ENCODE results near the gene ZNF8.

ZNF8 gene

DNA sequence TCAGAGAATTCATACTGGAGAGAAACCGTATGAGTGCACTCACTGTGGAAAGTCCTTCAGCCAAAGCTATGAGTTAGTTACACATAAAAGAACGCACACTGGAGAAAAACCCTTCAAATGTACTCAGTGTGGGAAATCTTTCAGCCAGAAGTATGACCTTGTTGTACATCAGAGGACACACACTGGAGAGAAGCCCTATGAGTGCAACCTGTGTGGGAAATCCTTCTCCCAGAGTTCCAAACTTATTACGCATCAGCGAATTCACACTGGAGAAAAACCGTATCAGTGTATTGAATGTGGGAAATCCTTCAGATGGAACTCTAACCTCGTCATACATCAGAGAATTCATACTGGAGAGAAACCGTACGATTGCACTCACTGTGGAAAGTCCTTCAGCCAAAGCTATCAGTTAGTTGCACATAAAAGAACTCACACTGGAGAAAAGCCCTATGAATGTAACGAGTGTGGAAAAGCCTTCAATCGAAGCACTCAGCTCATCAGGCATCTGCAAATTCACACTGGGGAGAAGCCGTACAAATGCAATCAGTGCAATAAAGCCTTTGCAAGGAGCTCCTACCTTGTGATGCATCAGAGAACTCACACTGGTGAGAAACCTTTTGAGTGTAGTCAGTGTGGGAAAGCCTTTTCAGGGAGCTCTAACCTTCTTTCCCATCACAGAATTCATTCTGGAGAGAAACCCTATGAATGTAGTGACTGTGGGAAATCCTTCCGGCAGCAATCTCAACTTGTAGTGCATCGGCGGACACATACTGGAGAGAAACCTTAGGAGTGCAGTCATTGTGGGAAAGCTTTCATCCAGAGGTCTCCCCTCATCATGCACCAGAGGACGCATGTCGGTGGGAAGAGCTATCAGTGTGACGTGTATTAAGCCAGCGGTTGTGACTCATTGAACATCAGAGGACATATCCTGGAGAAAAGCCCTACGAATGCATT is 16.5 kb upstream of the ZNF8 start:
- Histone ChIP-seq H3K23ac (ENCODE audit: low read length) (no peak overlapping the region), H3K14ac (ENCODE audit: low read length) (no peak overlapping the region), H4K8ac (ENCODE audit: low read depth, low read length) (no peak overlapping the region), H3K79me2 (ENCODE audit: control insufficient read depth, insufficient read depth, low read length, poor library complexity) (no peaks in the 10 kb centered on the region), H3K79me1 (ENCODE audit: low read length) (no peaks in the 10 kb centered on the region), H3K4me2 (ENCODE audit: low read length) (no peak overlapping the region), H3K9me3 (ENCODE audit: insufficient read depth, low read depth, low read length) (peaks cover 81% of the 10 kb centered on the region), H2AK5ac (ENCODE audit: low read length) (no peak overlapping the region), H2AFZ (ENCODE audit: insufficient read depth, low read length, poor library complexity) (no peak overlapping the region), H3K4me1 (ENCODE audit: control insufficient read depth in 1 of 2, insufficient read depth in 2 of 2, low read length in 2 of 2) (no peaks in the 10 kb centered on the region), H4K91ac (ENCODE audit: low read depth, low read length) (no peak overlapping the region), H2BK120ac (ENCODE audit: insufficient read depth, low read length, poor library complexity) (no peak overlapping the region), H3K27me3 (ENCODE audit: insufficient read depth, low read length) (no peaks in the 10 kb centered on the region), H2BK5ac (ENCODE audit: low read depth, low read length, poor library complexity) (no peak overlapping the region), H3K27ac (ENCODE audit: low read depth, low read length) (no peak overlapping the region), H3K4ac (ENCODE audit: low read depth, low read length) (no peak overlapping the region), H3K18ac (ENCODE audit: low read length) (no peak overlapping the region), H4K12ac (ENCODE audit: low read depth, low read length) (no peak overlapping the region), H3K36me3 (ENCODE audit: control insufficient read depth in 1 of 2, insufficient read depth in 2 of 2, low read length in 2 of 2) (peaks cover 59 to 79% of the 10 kb centered on the region in 2 experiments), H3K9ac (ENCODE audit: low read length) (no peak overlapping the region), H3K4me3 (ENCODE audit: low read depth, low read length) (no peak overlapping the region), H2BK12ac (ENCODE audit: low read length) (no peak overlapping the region)
- WGBS (ENCODE audit: extremely low coverage, insufficient coverage, insufficient read length), result no CpG with 5 or more reads among the region's 19 CpGs
- no peak for DNase-seq

- no peak overlapping the region for H2AK5ac ChIP-seq (ENCODE audit: low read length)
- H2BK120ac ChIP-seq (ENCODE audit: insufficient read depth, low read length, poor library complexity), result no peak overlapping the region
- no CpG with 5 or more reads among the region's 7 CpGs for WGBS (ENCODE audit: extremely low coverage, insufficient coverage, insufficient read length)
- H3K27me3 ChIP-seq (ENCODE audit: insufficient read depth, low read length), result no peaks in the 10 kb centered on the region
- no peak overlapping the region for H3K4me2 ChIP-seq (ENCODE audit: low read length)
- no peak overlapping the region for H2BK12ac ChIP-seq (ENCODE audit: low read length)
- H3K4ac ChIP-seq (ENCODE audit: low read depth, low read length), result no peak overlapping the region
- H3K9me3 ChIP-seq (ENCODE audit: insufficient read depth, low read depth, low read length), result peaks cover 78% of the 10 kb centered on the region
- DNase-seq, result no peak
- H3K36me3 ChIP-seq (ENCODE audit: control insufficient read depth in 1 of 2, insufficient read depth in 2 of 2, low read length in 2 of 2), result peaks cover 57 to 72% of the 10 kb centered on the region in 2 experiments
- H4K12ac ChIP-seq (ENCODE audit: low read depth, low read length), result no peak overlapping the region
- no peak overlapping the region for H3K9ac ChIP-seq (ENCODE audit: low read length)
- H4K91ac ChIP-seq (ENCODE audit: low read depth, low read length), result no peak overlapping the region
- H4K8ac ChIP-seq (ENCODE audit: low read depth, low read length), result no peak overlapping the region
- no peak overlapping the region for H3K27ac ChIP-seq (ENCODE audit: low read depth, low read length)
- H3K4me1 ChIP-seq (ENCODE audit: control insufficient read depth in 1 of 2, insufficient read depth in 2 of 2, low read length in 2 of 2), result no peaks in the 10 kb centered on the region
- H3K14ac ChIP-seq (ENCODE audit: low read length), result no peak overlapping the region
- no peak overlapping the region for H3K4me3 ChIP-seq (ENCODE audit: low read depth, low read length)
- H3K79me1 ChIP-seq (ENCODE audit: low read length), result no peaks in the 10 kb centered on the region
- H2BK5ac ChIP-seq (ENCODE audit: low read depth, low read length, poor library complexity), result no peak overlapping the region
- no peaks in the 10 kb centered on the region for H3K79me2 ChIP-seq (ENCODE audit: control insufficient read depth, insufficient read depth, low read length, poor library complexity)
- no peak overlapping the region for H3K23ac ChIP-seq (ENCODE audit: low read length)
- H3K18ac ChIP-seq (ENCODE audit: low read length), result no peak overlapping the region
- no peak overlapping the region for H2AFZ ChIP-seq (ENCODE audit: insufficient read depth, low read length, poor library complexity)
These were observed 15.8 kb upstream of the ZNF8 start for GRCh38 chr19:58262922-58263296.

- Histone ChIP-seq H2BK120ac (ENCODE audit: insufficient read depth, low read length, poor library complexity) (no peak overlapping the region), H3K27me3 (ENCODE audit: insufficient read depth, low read length) (no peaks in the 10 kb centered on the region), H3K18ac (ENCODE audit: low read length) (no peak overlapping the region), H4K8ac (ENCODE audit: low read depth, low read length) (no peak overlapping the region), H3K79me2 (ENCODE audit: control insufficient read depth, insufficient read depth, low read length, poor library complexity) (no peaks in the 10 kb centered on the region), H3K9ac (ENCODE audit: low read length) (no peak overlapping the region), H2BK12ac (ENCODE audit: low read length) (no peak overlapping the region), H3K4me3 (ENCODE audit: low read depth, low read length) (no peak overlapping the region), H3K4me2 (ENCODE audit: low read length) (no peak overlapping the region), H3K14ac (ENCODE audit: low read length) (no peak overlapping the region), H4K12ac (ENCODE audit: low read depth, low read length) (no peak overlapping the region), H3K9me3 (ENCODE audit: insufficient read depth, low read depth, low read length) (peaks cover 72% of the 10 kb centered on the region), H4K91ac (ENCODE audit: low read depth, low read length) (no peak overlapping the region), H3K79me1 (ENCODE audit: low read length) (no peaks in the 10 kb centered on the region), H3K4me1 (ENCODE audit: control insufficient read depth in 1 of 2, insufficient read depth in 2 of 2, low read length in 2 of 2) (no peaks in the 10 kb centered on the region), H3K36me3 (ENCODE audit: control insufficient read depth in 1 of 2, insufficient read depth in 2 of 2, low read length in 2 of 2) (peaks cover 45 to 52% of the 10 kb centered on the region in 2 experiments), H3K27ac (ENCODE audit: low read depth, low read length) (no peak overlapping the region), H2AFZ (ENCODE audit: insufficient read depth, low read length, poor library complexity) (no peak overlapping the region), H3K23ac (ENCODE audit: low read length) (no peak overlapping the region), H3K4ac (ENCODE audit: low read depth, low read length) (no peak overlapping the region), H2BK5ac (ENCODE audit: low read depth, low read length, poor library complexity) (no peak overlapping the region), H2AK5ac (ENCODE audit: low read length) (no peak overlapping the region)
- WGBS (ENCODE audit: extremely low coverage, insufficient coverage, insufficient read length), result no CpG with 5 or more reads among the region's 3 CpGs
- DNase-seq, result no peak
These were observed 13.7 kb upstream of the ZNF8 start for GRCh38 chr19:58265100-58265499.

GRCh38 chr19:58268344-58268743 is 10.4 kb upstream of the ZNF8 start:
- Histone ChIP-seq H3K27ac (ENCODE audit: low read depth, low read length) (no peak overlapping the region), H3K27me3 (ENCODE audit: insufficient read depth, low read length) (no peaks in the 10 kb centered on the region), H3K23ac (ENCODE audit: low read length) (no peak overlapping the region), H4K91ac (ENCODE audit: low read depth, low read length) (no peak overlapping the region), H4K8ac (ENCODE audit: low read depth, low read length) (no peak overlapping the region), H4K12ac (ENCODE audit: low read depth, low read length) (no peak overlapping the region), H3K4me3 (ENCODE audit: low read depth, low read length) (no peak overlapping the region), H3K14ac (ENCODE audit: low read length) (no peak overlapping the region), H2BK5ac (ENCODE audit: low read depth, low read length, poor library complexity) (no peak overlapping the region), H3K4me2 (ENCODE audit: low read length) (no peak overlapping the region), H3K4me1 (ENCODE audit: control insufficient read depth in 1 of 2, insufficient read depth in 2 of 2, low read length in 2 of 2) (no peaks in the 10 kb centered on the region), H3K79me2 (ENCODE audit: control insufficient read depth, insufficient read depth, low read length, poor library complexity) (no peaks in the 10 kb centered on the region), H2AK5ac (ENCODE audit: low read length) (no peak overlapping the region), H3K9me3 (ENCODE audit: insufficient read depth, low read depth, low read length) (peaks cover 47% of the 10 kb centered on the region), H2AFZ (ENCODE audit: insufficient read depth, low read length, poor library complexity) (no peak overlapping the region), H3K18ac (ENCODE audit: low read length) (no peak overlapping the region), H2BK12ac (ENCODE audit: low read length) (no peak overlapping the region), H2BK120ac (ENCODE audit: insufficient read depth, low read length, poor library complexity) (no peak overlapping the region), H3K79me1 (ENCODE audit: low read length) (no peaks in the 10 kb centered on the region), H3K4ac (ENCODE audit: low read depth, low read length) (no peak overlapping the region), H3K36me3 (ENCODE audit: control insufficient read depth in 1 of 2, insufficient read depth in 2 of 2, low read length in 2 of 2) (peaks cover 34 to 38% of the 10 kb centered on the region in 2 experiments), H3K9ac (ENCODE audit: low read length) (no peak overlapping the region)
- no peak for DNase-seq
- no CpG with 5 or more reads among the region's 3 CpGs for WGBS (ENCODE audit: extremely low coverage, insufficient coverage, insufficient read length)

All from trophoblast cell (in vitro differentiated cells and primary cell).